ENCODE measurements around the gene BRAF.
"Not testable (repeated sequence)": the region's sequence is repeated elsewhere in the genome, so short reads cannot be mapped to it uniquely, and the experiment has no call there.

The BRAF gene

DNA sequence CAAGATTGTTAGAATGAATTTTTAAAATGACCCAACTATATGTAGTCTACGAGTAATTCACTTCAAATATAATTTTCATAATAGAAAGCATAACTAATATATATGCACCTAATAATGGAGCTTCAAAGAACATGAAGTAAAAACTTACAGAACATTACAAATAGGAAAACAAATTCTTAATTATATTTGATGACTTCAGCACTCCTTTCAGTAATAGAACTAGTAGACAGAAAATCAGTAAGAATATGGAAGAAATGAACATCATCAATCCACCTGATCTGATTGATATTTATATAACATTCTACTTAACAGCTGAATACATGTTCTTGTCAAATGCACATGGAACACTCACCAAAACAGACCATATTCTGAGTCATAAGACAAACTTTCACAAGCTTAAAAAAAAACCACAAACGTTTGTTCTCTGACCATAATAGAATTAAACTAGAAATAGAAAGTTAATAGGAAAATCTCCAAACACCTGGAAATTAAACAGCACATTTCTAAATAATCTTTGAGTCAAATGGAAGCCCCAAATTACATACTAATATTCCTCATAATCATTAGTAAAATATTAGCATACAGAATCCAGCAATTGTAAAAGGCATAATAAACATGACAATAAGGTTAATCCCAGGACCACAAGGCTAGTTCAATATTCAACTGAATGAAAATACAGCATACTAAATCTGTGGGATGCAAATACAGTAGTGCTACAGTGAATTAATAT is 48.0 kb downstream of the BRAF start:
- no peak for DNase-seq

- no peak for DNase-seq
Observed at GRCh38 chr7:140873434-140873833, 51.3 kb downstream of the BRAF start.

- DNase-seq: no peak
Observed at GRCh38 chr7:140870003-140870402, 54.7 kb downstream of the BRAF start.

- DNase-seq: no peak
Observed at GRCh38 chr7:140869430-140869829, 55.3 kb downstream of the BRAF start.

GRCh38 chr7:140867467-140868462 is 57.0 kb downstream of the BRAF start:
- DNase-seq: no peak

DNA sequence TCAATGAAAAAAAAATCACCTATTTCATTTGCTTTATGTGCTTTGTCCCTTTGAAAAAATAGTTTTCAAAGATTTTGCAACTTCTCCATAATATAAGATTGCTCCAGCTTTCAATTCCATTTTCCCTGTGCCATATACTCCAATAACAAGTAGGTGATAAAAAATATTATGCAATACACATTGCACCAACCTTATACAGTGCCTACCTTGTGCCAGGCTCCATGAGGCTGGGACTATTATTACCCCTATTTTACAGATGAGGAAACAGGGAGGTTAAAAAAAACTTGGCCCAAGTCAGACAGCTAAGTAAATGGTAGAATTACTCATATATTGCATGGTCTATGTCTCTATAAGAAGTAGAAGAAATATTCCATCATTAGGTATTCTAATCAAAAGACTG is 57.8 kb downstream of the BRAF start:
- DNase-seq: no peak

- DNase-seq: no peak
Observed at GRCh38 chr7:140864732-140865131, 60.0 kb downstream of the BRAF start.

GRCh38 chr7:140863867-140864266 is 60.9 kb downstream of the BRAF start:
- DNase-seq: no peak

DNA sequence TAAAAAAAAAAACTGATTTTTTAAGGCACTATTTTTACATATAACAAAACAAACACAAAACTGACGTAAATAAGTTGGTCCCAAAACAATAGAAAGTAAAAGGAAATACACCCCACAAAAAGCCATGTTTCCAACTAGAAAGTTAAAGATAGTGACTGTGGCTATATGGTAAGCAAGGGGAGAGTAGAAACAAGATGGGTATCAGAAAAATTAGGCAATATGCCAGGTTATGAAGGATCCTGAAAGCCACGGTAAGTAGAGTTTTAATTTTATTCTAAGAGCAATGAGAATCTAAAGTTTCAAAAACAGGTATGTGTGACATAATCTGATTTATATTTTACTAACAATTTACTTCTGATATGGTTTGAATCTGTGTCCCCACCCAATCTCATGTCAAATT is 61.5 kb downstream of the BRAF start:
- no peak for DNase-seq

DNA sequence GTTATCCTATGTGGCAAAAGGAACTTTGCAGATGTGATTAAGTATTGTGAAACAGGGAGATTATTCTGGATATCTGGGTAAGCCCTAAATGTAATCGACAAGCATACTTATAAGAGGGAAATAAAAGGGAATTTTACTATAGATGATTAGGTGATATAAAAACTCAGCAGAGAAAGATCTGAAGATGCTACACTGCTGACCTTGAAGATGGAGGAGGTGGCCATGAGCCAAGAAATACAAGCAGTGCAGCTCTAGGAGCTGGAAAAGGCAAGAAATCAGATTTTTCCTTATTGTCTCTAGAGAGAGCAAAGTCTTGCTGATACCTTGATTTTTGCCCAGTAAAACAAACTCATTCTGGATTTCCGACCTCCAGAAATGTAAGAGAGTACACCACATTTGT is 67.7 kb downstream of the BRAF start:
- DNase-seq: no peak

DNA sequence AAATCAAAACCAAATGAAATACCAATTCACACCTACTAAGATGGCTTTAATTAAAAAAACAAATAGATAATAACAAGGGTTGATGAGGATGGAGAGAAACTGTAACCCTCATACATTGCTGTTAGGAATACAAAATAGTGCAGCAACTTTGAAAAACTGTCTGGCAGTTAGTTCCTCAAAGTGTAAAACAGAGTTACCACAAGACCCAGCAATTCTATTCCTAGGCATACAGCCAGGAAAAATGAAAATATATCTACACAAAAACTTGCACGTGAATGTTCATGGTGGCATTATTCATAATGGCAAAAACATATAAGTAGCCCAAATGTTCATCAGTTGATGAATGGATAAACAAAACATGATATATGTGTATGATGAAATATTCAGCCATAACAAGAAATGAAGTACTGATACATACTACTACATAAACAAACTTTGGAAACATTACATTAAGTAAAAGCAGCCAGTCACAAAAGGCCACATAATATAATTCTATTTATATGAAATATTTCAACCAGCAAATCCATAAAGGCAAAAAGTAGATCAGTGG is 83.5 kb downstream of the BRAF start:
- DNase-seq: no peak

- no peak for DNase-seq
Observed at GRCh38 chr7:140831724-140832123, 93.0 kb downstream of the BRAF start.

GRCh38 chr7:140829720-140830119 is 95.0 kb downstream of the BRAF start:
- no peak for DNase-seq

- no peak for DNase-seq
Observed at GRCh38 chr7:140828741-140829140, 96.0 kb downstream of the BRAF start.

DNA sequence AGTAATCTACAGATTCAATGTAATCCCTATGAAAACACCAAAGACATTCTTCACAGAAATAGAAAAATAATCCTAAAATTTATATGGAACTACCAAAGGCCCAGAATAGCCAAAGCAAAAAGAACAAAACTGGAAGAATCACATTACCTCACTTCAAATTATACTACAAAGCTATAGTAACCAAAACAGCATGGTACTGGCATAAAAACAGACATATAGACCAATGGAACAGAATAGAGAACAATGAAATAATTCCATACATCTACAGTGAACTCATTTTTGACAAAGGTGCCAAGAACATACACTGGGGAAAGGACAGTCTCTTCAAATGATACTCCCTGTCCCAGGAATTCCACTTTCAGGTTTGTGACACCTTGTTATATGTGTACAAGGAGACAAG is 107.3 kb downstream of the BRAF start:
- DNase-seq: not testable (repeated sequence)

DNA sequence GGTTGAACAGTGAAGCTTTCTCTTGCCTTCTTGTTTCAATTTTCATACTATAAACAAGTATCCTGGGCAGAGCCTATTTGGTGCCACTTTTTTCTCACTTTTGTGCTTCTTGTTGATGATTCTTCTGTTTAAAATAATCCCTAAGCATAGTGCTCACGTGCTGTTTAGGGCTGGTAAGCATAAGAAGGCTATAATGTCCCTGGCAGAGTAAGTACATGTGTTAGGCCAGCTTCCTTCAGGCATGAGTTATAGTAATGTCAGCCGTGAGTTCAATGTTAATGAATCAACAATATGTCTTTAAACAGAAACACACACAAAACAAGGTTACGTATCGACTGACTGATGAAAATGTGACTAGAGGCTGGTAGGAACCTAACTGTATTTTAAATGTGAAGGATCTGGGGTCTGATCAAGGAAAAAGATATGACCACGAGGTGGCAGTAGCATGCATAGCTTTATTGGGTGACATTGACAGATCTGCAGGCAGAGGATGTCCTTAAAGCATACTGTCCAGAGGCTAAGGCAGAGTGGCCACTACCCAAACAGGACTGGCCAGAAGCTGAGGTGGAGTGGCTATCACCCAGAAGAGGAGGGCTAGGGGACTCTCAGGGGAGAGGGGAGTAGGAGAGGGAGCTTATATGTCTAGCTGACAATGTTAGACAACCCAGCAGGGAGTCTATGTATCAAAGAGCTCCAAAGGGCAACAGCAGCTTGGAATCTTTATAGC is 113.7 kb downstream of the BRAF start:
- peak; percentile 56 for DNase-seq

DNA sequence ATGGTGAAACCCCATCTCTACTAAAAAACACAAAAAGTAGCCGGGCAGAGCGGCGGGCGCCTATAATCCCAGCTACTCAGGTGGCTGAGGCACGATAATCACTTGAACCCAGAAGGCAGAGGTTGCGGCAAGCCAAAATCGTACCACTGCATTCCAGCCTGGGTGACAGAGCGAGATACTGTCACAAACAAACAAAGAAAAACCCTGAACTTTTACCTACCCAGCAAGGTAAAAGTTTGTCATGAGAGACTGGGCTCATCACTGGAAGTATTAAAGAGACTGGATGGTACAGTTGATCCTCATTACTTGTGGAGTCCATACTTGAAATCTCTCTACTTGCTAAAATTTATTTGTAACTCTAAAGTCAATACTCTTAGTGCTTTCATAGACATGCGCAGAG is 114.3 kb downstream of the BRAF start:
- no peak for DNase-seq

- no peak for DNase-seq
Observed at GRCh38 chr7:140778975-140779374, 145.8 kb downstream of the BRAF start.

GRCh38 chr7:140778568-140778967 is 146.2 kb downstream of the BRAF start:
- DNase-seq: no peak

- no peak for DNase-seq
Observed at GRCh38 chr7:140774371-140774770, 150.4 kb downstream of the BRAF start.

GRCh38 chr7:140773104-140773503 is 151.6 kb downstream of the BRAF start:
- no peak for DNase-seq

DNA sequence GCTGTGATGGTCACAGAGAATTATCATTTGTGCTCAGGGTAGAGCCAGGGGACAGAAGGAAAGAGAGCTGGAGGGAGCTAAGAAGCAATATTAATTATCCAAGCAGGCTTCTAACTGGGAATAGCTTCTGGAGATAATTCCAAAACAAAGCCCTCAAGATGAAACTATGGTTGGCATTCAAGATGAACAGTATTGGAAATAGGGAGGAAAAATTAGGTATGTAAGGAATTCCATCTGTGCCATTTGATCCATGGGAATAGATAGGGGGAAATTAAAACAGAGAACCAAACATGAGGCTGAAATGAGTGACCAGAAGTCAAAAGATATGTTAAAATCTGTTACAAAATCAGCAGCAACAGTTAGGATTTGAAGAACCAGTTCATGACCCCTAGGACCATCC is 152.9 kb downstream of the BRAF start:
- no peak for DNase-seq

- no peak for DNase-seq
Observed at GRCh38 chr7:140769852-140770251, 154.9 kb downstream of the BRAF start.
